ENCODE results near the gene TRIM24.
"Not testable (repeated sequence)": the region's sequence is repeated elsewhere in the genome, so short reads cannot be mapped to it uniquely, and the experiment has no call there.

The TRIM24 gene

GRCh38 chr7:138460176-138460648 is at the start of gene TRIM24:
TRIM24 (plus strand) TSS chr7:138460259; CDS start chr7:138460549, 290 bp downstream.
- peak; percentile 98 for DNase-seq

DNA sequence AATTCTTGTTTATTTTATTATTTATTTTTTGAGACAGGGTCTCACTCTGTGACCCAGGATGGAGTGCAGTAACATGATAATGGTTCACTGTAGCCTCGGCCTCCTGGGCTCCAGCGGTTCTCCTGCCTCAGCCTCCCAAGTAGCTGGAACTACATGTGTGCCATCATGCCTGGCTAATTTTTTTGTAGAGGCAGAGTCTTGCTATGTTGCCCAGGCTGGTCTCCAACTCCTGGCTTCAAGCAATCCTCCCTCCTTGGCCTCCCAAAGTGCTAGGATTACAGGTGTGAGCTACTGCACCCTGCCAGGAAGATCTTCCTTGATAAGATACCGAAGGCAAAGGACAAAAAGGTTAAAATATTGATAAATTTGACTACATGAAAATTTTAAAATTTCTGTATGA is 48.0 kb upstream of the TRIM24 start:
- DNase-seq, result not testable (repeated sequence)

DNA sequence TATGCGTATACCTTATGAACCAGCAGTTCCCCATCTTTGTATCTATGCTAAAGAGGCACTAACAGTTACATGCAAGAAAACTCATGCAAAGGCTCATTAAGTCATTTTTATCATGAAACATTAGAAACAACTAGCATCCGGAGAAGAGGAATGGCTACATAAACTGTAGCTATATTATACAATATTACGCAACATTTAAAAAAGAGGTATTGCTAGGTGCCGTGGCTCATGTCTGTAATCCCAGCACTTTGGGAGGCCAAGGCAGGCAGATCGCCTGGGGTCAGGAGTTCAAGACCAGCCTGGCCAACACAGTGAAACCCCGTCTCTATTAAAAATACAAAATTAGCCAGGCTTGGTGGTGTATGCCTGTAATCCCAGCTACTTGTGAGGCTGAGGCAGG is 47.1 kb upstream of the TRIM24 start:
- DNase-seq, result not testable (repeated sequence)

GRCh38 chr7:138417078-138417700 is 42.9 kb upstream of the TRIM24 start:
- DNase-seq, result no peak

DNA sequence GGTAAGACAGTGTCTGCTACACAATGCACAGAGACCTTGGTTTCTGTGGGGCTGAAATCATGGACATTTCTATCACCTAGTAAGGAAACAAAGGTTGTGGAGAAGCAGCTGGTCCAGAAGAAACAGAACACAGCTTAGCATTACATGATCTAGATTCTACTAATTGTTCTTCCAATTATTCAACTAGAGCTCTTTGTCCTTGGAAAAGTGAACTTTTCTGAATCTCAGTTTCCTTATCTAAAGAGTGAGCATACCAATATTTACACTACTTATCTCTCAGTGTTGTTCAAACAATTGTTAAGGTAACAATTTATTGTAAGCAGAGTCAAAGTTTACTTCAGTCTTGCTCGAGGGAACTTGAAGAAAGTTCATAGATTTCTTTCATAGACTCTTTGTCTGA is 42.3 kb upstream of the TRIM24 start:
- no peak for DNase-seq

- DNase-seq, result not testable (repeated sequence)
Observed at GRCh38 chr7:138418403-138418802, 41.7 kb upstream of the TRIM24 start.

GRCh38 chr7:138425026-138425425 is 35.0 kb upstream of the TRIM24 start:
- no peak for DNase-seq

DNA sequence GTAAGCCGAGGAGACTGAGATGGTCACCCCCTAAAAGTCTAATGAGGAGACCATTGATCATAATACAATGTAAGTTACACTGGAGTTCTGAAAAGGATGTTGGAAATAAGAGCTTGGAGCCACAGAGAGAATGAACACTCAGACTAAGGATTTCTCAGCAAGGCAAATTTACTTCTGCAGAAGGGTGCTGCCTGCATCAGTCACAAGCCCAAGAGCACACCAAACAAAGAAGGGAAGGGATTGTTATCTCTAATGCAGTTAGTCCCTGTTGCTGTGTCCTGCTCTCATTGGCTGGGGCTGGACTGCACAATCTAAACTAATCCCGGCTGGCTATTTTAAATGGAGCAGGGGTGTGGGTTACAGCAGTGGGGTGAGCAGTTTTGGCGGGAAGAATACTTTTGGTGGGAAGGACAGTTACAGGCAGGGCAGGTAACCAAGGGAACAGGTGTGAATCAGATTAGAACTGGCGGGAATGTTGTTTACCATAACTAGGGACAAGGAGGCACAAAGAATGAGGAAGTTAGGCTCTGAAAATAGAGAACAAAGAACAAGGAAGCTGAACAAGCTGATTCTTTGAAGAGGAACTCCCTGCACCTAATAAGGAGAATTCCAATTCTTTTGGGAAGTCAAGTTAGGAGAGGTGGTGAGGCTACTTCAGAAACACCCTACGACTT is 30.3 kb upstream of the TRIM24 start:
- no peak for DNase-seq

- DNase-seq, result no peak
Observed at GRCh38 chr7:138431517-138431916, 28.5 kb upstream of the TRIM24 start.

DNA sequence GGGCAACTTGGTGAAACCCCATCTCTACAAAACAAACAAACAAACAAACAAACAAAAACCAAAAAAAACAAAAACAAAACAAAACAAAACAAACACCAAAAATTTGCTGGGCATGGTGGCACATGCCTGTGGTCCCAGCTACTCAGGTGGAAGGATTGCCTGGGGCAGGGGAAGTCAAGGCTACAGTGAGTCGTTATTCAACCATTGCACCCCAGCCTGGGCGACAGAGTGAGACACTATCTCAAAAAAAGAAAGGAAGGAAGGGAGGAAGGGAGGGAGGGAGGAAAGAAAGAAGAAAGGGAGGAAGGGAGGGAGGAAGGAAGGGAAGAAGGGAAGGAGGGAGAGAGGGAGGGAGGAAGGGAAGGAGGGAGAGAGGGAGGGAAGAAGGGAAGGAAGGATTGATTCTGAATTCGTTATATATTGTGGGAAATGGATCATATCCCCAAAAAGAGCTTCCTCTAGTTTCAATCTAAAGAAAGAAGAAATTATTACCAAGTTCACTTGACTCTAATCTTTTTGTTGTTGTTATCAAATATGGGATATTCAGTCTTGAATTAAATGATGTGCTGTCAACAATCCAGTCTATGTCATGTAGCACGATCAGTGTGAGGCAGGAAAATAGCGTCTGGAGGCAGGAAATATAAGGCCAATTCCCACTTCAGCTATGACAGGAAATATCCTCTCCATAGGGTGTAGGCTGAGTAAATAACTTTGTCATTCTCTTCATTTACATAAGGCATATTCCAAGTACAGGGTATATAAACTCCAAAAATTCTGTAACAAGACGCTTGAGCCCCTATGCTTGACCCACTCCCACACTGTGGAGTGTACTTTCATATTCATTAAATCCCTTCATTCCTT is 26.2 kb upstream of the TRIM24 start:
- DNase-seq, result no peak

GRCh38 chr7:138434597-138435019 is 25.5 kb upstream of the TRIM24 start:
- DNase-seq, result no peak

DNA sequence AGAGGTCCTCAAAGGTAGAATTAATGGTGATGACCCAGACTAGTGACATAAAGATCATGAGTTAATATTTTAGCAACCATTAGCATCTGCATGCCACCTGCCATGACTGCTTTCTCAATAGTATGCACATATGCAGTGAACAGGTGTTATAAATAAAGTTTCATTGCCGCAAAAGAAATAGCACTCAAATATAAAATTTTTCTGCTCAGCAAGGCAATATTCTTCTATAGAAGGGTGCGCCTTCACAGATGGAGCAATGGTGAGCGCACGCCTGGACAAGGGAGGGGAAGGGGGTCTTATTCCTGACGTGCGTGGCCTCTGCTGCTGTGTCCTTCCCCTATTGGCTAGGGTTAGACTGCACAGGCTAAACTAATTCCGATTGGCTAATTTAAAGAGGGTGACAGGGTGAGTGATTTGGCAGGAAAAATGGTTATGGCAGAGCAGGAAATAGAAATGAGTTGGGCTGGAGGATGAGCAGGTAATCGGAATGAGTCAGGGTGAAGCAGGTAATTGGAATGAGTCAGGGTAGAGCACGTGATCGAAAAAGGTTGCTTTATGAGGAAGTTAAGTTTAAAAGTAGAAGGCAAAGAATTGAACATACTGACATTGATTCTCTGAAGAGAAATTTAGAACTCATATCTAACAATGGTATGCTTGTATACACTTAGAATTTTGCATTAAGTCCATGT is 24.7 kb upstream of the TRIM24 start:
- no peak for DNase-seq

DNA sequence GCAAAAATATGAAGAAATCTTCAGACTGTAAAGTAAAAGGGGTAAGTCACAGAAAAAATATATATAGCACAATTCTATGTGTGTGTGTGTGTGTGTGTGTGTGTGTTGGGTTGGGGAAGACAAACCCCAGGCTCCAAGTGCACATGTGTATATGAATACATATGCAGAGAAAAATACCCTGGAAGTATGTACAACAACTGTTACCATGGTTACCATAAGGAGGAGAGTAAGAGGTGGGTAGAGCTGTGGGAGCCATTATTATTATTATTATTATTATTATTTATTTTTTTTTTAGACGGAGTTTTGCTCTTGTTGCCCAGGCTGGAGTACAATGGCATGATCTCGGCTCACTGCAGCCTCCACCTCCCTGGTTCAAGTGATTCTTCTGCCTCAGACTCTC is 23.7 kb upstream of the TRIM24 start:
- no peak for DNase-seq

DNA sequence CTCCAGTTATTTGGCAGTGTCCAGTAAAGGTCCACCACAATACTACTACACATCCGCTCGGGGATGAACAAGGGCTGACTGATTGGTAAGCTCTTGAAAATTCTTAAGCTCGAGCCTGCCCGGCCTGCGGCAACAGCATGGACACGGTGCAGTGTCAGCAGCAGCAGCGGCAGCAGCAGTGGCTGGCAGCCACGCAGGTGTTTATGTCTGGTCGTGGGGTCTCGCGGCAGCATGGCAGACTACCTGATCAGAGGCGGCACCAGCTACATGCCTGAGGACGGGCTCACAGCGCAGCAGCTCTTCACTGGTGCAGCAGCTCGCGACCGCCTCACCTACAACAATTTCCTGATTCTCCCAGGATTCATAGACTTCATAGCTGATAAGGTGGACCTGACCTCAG is 19.6 kb upstream of the TRIM24 start:
- no peak for DNase-seq

- no peak for DNase-seq
Observed at GRCh38 chr7:138442822-138443221, 17.2 kb upstream of the TRIM24 start.

DNA sequence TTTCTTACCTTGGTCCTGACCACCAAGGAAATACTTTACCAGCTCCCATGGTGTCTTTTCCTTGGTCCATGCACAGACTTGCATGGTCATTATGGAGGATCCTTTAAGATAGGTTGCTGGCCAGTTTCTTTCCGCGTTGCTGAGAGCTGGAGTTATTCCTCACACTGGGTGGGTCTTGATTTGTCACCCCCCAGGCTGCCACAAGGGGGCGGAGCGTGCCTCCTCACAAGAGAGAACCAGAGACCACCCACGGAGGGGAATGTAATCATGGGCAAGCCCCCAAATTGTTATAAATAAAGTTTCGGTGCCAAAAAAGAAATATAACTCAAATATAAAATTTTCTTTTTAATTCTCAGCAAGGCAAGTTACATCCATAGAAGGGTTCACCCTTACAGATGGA is 10.5 kb upstream of the TRIM24 start:
- DNase-seq, result no peak

- DNase-seq, result no peak
Observed at GRCh38 chr7:138455609-138456008, 4.5 kb upstream of the TRIM24 start.

- no peak for DNase-seq
Observed at GRCh38 chr7:138456220-138456619, 3.8 kb upstream of the TRIM24 start.

DNA sequence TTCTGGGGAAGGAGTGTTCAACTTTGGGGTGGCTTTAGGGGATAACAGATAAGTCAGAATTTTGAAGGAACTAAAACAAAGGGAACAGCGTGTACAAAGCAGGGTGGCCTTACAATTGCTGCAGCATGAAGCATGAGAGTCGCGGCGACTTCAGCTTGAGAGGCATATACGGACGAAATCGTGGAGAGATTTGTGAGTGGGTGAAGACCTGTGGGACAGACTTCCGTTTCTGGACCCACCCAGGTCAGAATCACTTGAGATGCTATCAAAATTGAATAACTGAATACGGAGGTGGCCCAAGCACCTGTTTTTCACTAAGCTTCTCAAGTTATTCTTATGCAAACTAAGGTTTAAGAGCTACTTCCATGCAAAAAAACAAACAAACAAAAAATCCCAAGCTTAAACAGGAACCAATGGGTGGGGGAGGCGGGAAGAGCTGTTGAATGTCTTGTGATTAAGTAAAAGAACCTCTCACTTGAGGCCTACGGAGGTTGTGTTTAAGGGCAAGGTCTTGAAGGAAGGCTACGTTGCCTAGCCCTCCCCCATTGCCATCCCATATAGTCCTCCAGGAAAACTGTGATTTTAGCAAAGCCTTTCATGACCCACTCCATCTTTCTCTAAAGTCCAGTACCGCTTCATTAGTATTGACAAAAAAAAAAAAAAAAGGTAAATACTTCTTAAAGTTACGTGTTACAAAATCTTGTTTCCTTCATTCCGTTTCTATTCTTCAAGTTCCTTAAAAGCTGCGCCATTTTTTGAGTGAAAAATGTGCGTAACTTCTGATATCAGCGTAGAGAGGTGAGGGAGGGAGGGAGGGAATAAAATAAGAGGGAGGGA is 1.3 kb upstream of the TRIM24 start:
- DNase-seq, result no peak

GRCh38 chr7:138459413-138460175 is 465 bp upstream of the TRIM24 start:
- DNase-seq, result no peak

Measured in fibroblast of skin of right biceps (primary cell).